HG02571 (cell line): ENCODE data around the gene ARL6IP1.
"Not testable (repeated sequence)": the region's sequence is repeated elsewhere in the genome, so short reads cannot be mapped to it uniquely, and the experiment has no call there.

Experiments used
- ATAC-seq: cut with Tn5 transposase; IDR thresholded peaks from one replicate; pipeline ENCODE4 v1.9.1; 2021; ENCODE audit warnings: mild to moderate bottlenecking, moderate library complexity; ENCODE audit not compliant: unreplicated experiment

ARL6IP1 gene

DNA sequence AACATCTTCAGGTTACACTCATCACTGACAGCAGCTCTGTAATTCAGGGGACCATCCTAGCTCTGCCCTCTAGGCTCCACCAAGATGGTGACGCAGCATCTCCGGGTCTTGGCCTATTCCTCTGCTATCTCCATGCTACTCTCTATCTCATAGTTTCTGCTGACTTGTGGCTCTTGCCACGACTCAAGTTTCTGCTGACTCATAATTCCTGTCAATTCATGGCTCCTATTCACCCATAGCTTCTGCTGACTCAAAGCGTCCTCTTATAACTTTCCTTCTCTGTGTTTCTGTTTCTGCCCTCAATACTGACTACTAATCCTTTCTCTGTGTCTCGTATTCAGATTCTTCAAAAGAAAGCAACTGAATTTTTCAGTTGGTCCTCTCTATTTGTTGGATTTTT, 38.6 kb downstream of the ARL6IP1 start:
- not testable (repeated sequence) for ATAC-seq

DNA sequence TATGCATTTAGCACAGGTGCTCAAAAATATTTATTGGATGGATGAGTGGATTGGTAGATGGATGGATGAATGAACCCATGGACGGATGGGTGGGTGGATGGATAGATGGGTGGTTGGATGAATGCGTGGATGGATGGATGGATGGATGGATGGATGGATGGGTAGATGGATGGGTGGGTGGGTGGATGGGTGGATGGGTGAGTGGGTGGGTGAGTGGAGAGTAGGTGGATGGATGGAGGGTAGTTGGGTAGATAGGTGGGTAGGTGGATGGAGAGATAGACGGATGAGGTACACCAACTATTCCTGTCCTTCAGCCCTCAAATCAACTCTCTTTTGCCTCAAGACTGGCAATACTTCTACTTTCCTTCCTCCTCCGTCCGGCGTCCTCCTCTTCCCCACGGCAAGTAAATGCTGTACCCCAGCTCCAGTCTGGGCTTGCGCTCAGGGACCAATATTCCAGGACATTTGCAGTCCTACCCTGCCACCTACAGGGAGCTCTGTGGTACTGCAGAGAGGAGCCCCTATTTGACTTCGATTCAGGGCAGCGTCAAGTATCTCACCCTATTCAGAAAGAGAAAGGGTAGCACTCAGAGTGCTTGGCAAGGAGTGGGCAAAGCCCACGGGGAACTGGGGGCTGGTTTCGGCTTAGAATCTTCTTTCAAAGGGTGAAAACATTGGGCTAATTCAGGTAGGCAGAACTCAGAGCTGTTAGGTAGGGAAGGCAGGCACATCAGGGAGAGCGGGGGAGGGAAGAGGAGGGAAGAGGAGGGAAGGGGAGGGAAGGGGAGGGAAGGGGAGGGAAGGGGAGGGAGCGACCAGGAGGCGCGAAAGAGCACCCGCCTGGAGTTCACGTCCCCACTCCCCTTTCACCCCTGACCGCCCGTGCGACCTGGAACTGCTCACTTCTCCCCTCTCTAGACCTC, 41.5 kb downstream of the ARL6IP1 start:
- ATAC-seq, result peak; percentile 47

DNA sequence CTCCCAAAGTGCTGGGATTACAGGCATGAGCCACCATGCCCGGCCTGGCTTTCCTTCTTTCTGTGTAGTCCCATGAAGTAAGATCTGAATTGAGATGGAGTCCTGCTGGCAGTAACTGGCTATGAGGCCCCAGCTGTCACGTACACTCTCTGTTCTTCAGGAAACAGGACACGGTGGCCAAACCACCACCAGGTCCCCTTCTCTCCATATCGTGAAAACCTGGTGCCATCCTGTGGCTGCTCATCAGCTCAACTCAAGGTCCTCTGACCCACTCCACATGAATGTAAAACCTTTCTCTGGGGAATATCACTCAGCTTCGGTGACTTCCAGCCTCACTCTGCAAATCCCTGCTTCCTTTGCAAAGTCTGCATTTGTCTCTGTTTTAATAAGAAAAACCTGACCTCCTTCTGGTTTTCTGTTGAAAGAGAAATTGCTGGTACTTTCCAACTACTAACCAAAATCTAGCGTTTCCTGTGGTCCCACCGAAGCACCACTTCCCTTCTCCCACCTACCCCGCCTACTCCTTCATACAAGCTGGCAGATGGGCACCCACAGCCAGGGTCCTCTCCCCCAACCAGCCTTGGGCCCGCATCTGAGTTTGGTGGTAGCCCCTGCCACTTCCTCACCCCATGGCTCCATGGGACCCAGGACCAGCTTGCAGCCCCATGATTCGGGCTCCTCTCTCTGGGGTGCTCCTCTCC, 43.2 kb downstream of the ARL6IP1 start:
- ATAC-seq, result not testable (repeated sequence)

DNA sequence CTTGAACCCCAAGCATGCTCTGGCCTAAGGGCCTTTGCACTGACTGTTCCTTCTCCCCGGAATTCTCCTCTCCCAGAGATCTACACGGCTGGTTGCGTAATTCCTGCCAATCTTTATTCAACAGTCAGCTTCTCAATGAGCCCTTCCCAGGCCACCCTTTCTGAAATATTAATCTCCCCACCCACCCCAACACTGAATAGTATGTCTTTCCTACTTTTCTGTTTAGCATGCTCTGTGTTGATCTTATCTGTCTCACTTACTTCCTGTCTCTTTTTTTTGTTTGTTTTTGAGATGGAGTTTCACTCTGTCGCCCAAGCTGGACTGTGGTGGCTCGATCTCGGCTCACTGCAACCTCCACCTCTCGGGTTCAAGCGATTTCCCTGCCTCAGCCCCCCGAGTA, 44.7 kb downstream of the ARL6IP1 start:
- not testable (repeated sequence) for ATAC-seq

DNA sequence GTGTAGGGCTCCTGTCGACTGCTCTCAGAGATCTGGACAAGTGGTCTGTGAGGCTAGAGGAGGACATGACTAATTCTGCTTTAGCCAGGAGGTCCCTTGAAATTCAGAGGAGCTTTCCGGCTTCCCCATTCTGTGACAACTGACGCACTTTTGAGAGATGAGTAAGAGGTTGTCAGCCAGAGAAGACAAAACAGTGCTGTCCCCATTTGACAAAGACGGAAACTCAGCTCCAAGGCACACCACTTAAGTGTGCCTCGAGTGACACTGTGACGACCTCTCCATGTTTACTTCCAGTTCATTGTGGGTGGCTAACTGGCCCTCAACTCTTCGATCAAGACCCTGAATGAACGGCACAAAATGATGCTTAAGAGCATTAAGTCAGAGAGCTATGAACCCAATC, 58.5 kb downstream of the ARL6IP1 start:
- ATAC-seq, result not testable (repeated sequence)
